Astrocyte of the spinal cord (primary cell): ENCODE results near the gene PLAAT2.

Experiments used
- DNase-seq: peaks from one replicate; pipeline ENCODE4 v3.0.0; 2011; ENCODE audit warnings: low read depth, low spot score
- H3K4me3 ChIP-seq: 2 replicates; pipeline ENCODE4 v1.5.1; 2011; ENCODE audit warnings: low read depth, mild to moderate bottlenecking, low read length, moderate library complexity
- CTCF ChIP-seq: IDR thresholded peaks from 2 replicates; pipeline ENCODE4 v1.5.1; 2012; ENCODE audit warnings: low read depth, mild to moderate bottlenecking, low read length, inconsistent platforms
- in situ Hi-C: cut with HindIII; loops from 2 replicates; pipeline ENCODE4 v1.10.0; 2017; ENCODE audit warnings: low sequenced_read_pairs

The PLAAT2 gene

DNA sequence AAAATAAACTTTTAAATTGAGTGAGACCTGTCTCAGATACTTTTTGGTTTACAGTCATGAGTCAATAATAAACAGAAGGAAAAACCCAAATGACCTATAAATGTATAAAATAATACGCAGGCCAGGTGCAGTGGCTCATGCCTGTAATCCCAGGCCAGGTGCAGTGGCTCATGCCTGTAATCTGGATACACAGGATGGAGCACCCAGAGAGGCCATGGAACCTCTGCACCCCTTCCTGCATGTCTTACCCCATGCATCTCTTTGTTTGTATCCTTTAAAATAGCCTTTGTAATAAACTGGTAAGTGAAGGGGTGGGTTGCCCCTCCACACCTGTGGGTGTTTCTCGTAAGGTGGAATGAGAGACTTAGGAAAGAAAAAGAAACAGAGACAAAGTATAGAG is 35.5 kb downstream of the PLAAT2 start:
- in situ Hi-C loops, result no loop called here
- no peak overlapping the region for H3K4me3 ChIP-seq
- no peak for DNase-seq
- TF ChIP-seq CTCF, result no peak

GRCh38 chr11:63523151-63523550 is 40.0 kb downstream of the PLAAT2 start:
- H3K4me3 ChIP-seq, result no peak overlapping the region
- DNase-seq, result no peak
- TF ChIP-seq CTCF, result no peak
- in situ Hi-C loops, result no loop called here

DNA sequence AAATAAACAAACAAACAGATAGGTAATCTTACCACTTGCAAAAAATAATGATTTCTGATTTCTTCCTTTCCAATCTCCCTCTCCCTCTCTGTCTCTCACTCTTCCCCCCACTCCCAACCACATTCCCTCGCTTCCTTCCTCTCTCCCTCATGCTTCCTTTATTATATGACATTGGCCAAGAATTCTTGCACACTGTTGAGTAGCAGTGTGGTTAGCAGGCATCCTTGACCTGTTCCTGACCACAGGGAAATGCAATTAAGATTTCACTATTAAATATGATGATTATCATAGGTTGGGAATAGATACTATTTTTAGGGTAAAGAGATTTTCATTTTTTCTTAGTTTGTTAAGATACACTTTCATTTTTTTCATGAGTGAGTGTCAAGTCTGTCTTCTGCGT is 41.3 kb downstream of the PLAAT2 start:
- no peak for DNase-seq
- in situ Hi-C loops, result no loop called here
- no peak overlapping the region for H3K4me3 ChIP-seq
- no peak for TF ChIP-seq CTCF

DNA sequence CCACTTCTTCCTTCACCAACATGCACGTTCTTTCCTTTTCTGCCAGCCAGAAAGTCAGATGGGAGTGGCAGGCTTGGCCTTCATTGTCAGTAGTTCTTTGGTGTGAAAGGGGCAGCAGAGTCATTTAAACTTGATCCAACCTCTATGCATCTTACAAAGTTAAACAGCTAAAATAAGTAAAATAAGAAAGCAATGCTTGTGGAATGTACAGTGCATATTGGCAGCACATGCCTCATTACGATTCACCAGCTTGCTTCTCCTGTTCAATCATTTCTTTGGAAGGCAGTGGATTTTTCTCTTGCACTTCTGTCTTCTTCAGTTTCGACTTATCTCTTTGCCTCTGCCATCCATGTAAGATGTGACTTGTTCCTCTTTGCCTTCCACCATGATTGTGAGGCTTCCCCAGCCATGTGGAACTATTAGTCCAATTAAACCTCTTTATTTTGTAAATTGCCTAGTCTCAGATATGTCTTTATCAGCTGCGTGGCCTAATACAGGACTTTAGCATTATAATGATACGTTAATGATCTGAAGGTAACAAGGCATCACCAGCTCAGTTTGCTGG is 42.5 kb downstream of the PLAAT2 start:
- no peak for DNase-seq
- in situ Hi-C loops, result no loop called here
- no peak for TF ChIP-seq CTCF
- H3K4me3 ChIP-seq, result no peak overlapping the region

- peak; percentile 84 for DNase-seq
- TF ChIP-seq CTCF, result no peak
- H3K4me3 ChIP-seq, result no peak overlapping the region
- in situ Hi-C loops, result no loop called here
Observed at GRCh38 chr11:63518548-63518947, 44.6 kb downstream of the PLAAT2 start.

GRCh38 chr11:63517156-63517555 is 46.0 kb downstream of the PLAAT2 start:
- H3K4me3 ChIP-seq, result no peak overlapping the region
- TF ChIP-seq CTCF, result no peak
- no peak for DNase-seq
- in situ Hi-C loops, result no loop called here

DNA sequence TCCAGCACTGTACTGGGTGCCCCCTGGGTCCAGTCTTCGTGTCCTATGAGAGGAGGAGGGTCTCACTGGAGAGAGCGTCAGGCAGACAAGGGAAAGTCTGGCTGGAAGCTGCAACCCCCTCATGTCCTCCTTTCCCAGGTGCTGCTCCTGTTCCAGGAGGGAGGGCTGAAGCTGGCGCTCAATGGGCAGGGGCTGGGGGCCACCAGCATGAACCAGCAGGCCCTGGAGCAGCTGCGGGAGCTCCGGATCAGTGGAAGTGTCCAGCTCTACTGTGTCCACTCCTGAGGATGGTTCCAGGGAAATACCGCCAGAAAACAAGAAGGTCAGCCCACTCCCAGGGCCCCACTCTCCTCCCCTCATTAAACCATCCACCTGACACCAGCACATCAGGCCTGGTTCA is 47.1 kb downstream of the PLAAT2 start:
- in situ Hi-C loops, result no loop called here
- no peak overlapping the region for H3K4me3 ChIP-seq
- DNase-seq, result no peak
- no peak for TF ChIP-seq CTCF
